GM12864 (cell line): ENCODE results near the gene CTNNA2.

Experiments
- DNase-seq: peaks from one replicate; pipeline ENCODE4 v3.0.0-alpha.2; 2011; ENCODE audit warnings: low read depth
- H3K4me3 ChIP-seq: 2 replicates; pipeline ENCODE4 v1.5.1; 2011; ENCODE audit warnings: mild to moderate bottlenecking, low read depth, low read length, control low read depth
- CTCF ChIP-seq: IDR thresholded peaks from 2 replicates; pipeline ENCODE4 v1.5.1; 2011; ENCODE audit warnings: low read depth, mild to moderate bottlenecking, moderate library complexity, low read length, control low read depth, inconsistent platforms; ENCODE audit errors: missing control alignments

The CTNNA2 gene

GRCh38 chr2:80476535-80477117 is 963.8 kb downstream of the CTNNA2 start:
- TF ChIP-seq CTCF = no peak
- no peak overlapping the region for H3K4me3 ChIP-seq
- DNase-seq = no peak

- no peak for TF ChIP-seq CTCF
- H3K4me3 ChIP-seq = no peak overlapping the region
- DNase-seq = no peak
Observed at GRCh38 chr2:80482276-80482675, 969.4 kb downstream of the CTNNA2 start.

GRCh38 chr2:80489717-80490116 is 976.9 kb downstream of the CTNNA2 start:
- no peak overlapping the region for H3K4me3 ChIP-seq
- no peak for DNase-seq
- TF ChIP-seq CTCF = no peak

GRCh38 chr2:80490964-80491363 is 978.1 kb downstream of the CTNNA2 start:
- no peak for DNase-seq
- no peak for TF ChIP-seq CTCF
- H3K4me3 ChIP-seq = no peak overlapping the region

- H3K4me3 ChIP-seq = no peak overlapping the region
- TF ChIP-seq CTCF = no peak
- no peak for DNase-seq
Observed at GRCh38 chr2:80496346-80496745, 983.5 kb downstream of the CTNNA2 start.

GRCh38 chr2:80496775-80497174 is 983.9 kb downstream of the CTNNA2 start:
- H3K4me3 ChIP-seq = no peak overlapping the region
- no peak for TF ChIP-seq CTCF
- DNase-seq = no peak

GRCh38 chr2:80499095-80499494 is 986.2 kb downstream of the CTNNA2 start:
- no peak overlapping the region for H3K4me3 ChIP-seq
- TF ChIP-seq CTCF = no peak
- DNase-seq = no peak
